Stimulated activated effector memory CD8-positive, alpha-beta T cell treated with anti-CD3 and anti-CD28 coated beads, Interleukin-12 subunit alpha, Interleukin-12 subunit beta, amount 100 ng/mL, for 72 hours (primary cell): ENCODE measurements around the gene SCAMP4.

Source experiments
- ATAC-seq: fragments of 150-1000 bp; cut with Tn5 transposase; 2 replicates; pipeline ENCODE4 v1.10.0; 2021
- DNase-seq, 2 donors: peaks; one replicate each; pipeline ENCODE4 v3.0.0; 2021 to 2022; ENCODE audit warnings: low spot score in 2 of 2
- H3K27ac Mint-ChIP-seq: one replicate; pipeline ENCODE4 v1.8.0; 2022; ENCODE audit warnings: mild to moderate bottlenecking, mixed read lengths
- H3K36me3 Mint-ChIP-seq: one replicate; pipeline ENCODE4 v1.8.0; 2022; ENCODE audit warnings: mild to moderate bottlenecking, mixed read lengths
- H3K4me1 Mint-ChIP-seq: one replicate; pipeline ENCODE4 v1.8.0; 2022; ENCODE audit warnings: mixed read lengths
- H3K4me3 Mint-ChIP-seq: one replicate; pipeline ENCODE4 v1.8.0; 2022; ENCODE audit warnings: mild to moderate bottlenecking, mixed read lengths
- H3K9me3 Mint-ChIP-seq: one replicate; pipeline ENCODE4 v1.8.0; 2022; ENCODE audit warnings: mixed read lengths

SCAMP4 gene

GRCh38 chr19:1911995-1912394, 6.8 kb downstream of the SCAMP4 start:
- peaks cover 21% of the 10 kb centered on the region for H3K4me1 Mint-ChIP-seq
- peaks cover 4% of the 10 kb centered on the region for H3K36me3 Mint-ChIP-seq
- no peak overlapping the region for H3K27ac Mint-ChIP-seq
- H3K9me3 Mint-ChIP-seq: no peaks in the 10 kb centered on the region
- ATAC-seq: no peak
- DNase-seq: no peak
- H3K4me3 Mint-ChIP-seq: no peak overlapping the region

- no peak overlapping the region for H3K27ac Mint-ChIP-seq
- no peak overlapping the region for H3K4me3 Mint-ChIP-seq
- peaks cover 8% of the 10 kb centered on the region for H3K36me3 Mint-ChIP-seq
- DNase-seq (no peak), ATAC-seq (no peak)
- H3K4me1 Mint-ChIP-seq: peaks cover 21% of the 10 kb centered on the region
- no peaks in the 10 kb centered on the region for H3K9me3 Mint-ChIP-seq
Measured at GRCh38 chr19:1912760-1913505, 7.7 kb downstream of the SCAMP4 start.

- no peaks in the 10 kb centered on the region for H3K9me3 Mint-ChIP-seq
Measured at GRCh38 chr19:1913781-1914577, 8.8 kb downstream of the SCAMP4 start.

GRCh38 chr19:1914826-1915341, 9.7 kb downstream of the SCAMP4 start:
- H3K4me3 Mint-ChIP-seq: no peak overlapping the region
- H3K4me1 Mint-ChIP-seq: peaks cover 7% of the 10 kb centered on the region
- H3K36me3 Mint-ChIP-seq: peaks cover 26% of the 10 kb centered on the region
- H3K27ac Mint-ChIP-seq: no peak overlapping the region
- DNase-seq (no peak), ATAC-seq (no peak)
- H3K9me3 Mint-ChIP-seq: no peaks in the 10 kb centered on the region

More at GRCh38 chr19:1913781-1914577, 8.8 kb downstream of the SCAMP4 start:
- Mint-ChIP-seq H3K4me1 (peaks cover 16% of the 10 kb centered on the region), H3K36me3 (peaks cover 17% of the 10 kb centered on the region), H3K4me3 (no peak overlapping the region), H3K27ac (no peak overlapping the region)
- DNase-seq (no peak), ATAC-seq (no peak)

GRCh38 chr19:1917146-1917545, 11.9 kb downstream of the SCAMP4 start:
- no peaks in the 10 kb centered on the region for H3K9me3 Mint-ChIP-seq
- no peak overlapping the region for H3K4me3 Mint-ChIP-seq
- DNase-seq (no peak), ATAC-seq (no peak)
- no peak overlapping the region for H3K27ac Mint-ChIP-seq
- no peaks in the 10 kb centered on the region for H3K4me1 Mint-ChIP-seq
- H3K36me3 Mint-ChIP-seq: peaks cover 38% of the 10 kb centered on the region

- Mint-ChIP-seq H3K27ac (no peak overlapping the region), H3K9me3 (no peaks in the 10 kb centered on the region), H3K4me1 (peaks cover under 1% of the 10 kb centered on the region), H3K36me3 (peaks cover 42% of the 10 kb centered on the region), H3K4me3 (no peak overlapping the region)
- DNase-seq: no peak
- no peak for ATAC-seq
Measured at GRCh38 chr19:1917926-1918325, 12.7 kb downstream of the SCAMP4 start.

GRCh38 chr19:1918975-1919374, 13.8 kb downstream of the SCAMP4 start:
- Mint-ChIP-seq H3K4me3 (no peak overlapping the region), H3K9me3 (no peaks in the 10 kb centered on the region), H3K36me3 (peaks cover 42% of the 10 kb centered on the region), H3K4me1 (peaks cover 7% of the 10 kb centered on the region), H3K27ac (no peak overlapping the region)
- DNase-seq: no peak
- no peak for ATAC-seq

- DNase-seq (no peak), ATAC-seq (no peak)
- H3K36me3 Mint-ChIP-seq: peaks cover 48% of the 10 kb centered on the region
- H3K27ac Mint-ChIP-seq: no peak overlapping the region
- H3K9me3 Mint-ChIP-seq: no peaks in the 10 kb centered on the region
- H3K4me1 Mint-ChIP-seq: peaks cover 7% of the 10 kb centered on the region
- no peak overlapping the region for H3K4me3 Mint-ChIP-seq
Measured at GRCh38 chr19:1920644-1921043, 15.4 kb downstream of the SCAMP4 start.

- no peak for ATAC-seq
- H3K27ac Mint-ChIP-seq: no peak overlapping the region
Measured at GRCh38 chr19:1921326-1921725, 16.1 kb downstream of the SCAMP4 start.

GRCh38 chr19:1921825-1922224, 16.6 kb downstream of the SCAMP4 start:
- Mint-ChIP-seq H3K36me3 (peaks cover 48% of the 10 kb centered on the region), H3K4me1 (peaks cover 7% of the 10 kb centered on the region), H3K4me3 (no peak overlapping the region), H3K27ac (no peak overlapping the region), H3K9me3 (no peaks in the 10 kb centered on the region)
- ATAC-seq (peak; percentile 8), DNase-seq (no peak)

More at GRCh38 chr19:1921326-1921725, 16.1 kb downstream of the SCAMP4 start:
- Mint-ChIP-seq H3K4me3 (no peak overlapping the region), H3K9me3 (no peaks in the 10 kb centered on the region), H3K4me1 (peaks cover 7% of the 10 kb centered on the region), H3K36me3 (peaks cover 48% of the 10 kb centered on the region)
- DNase-seq: no peak

- Mint-ChIP-seq H3K9me3 (no peaks in the 10 kb centered on the region), H3K27ac (no peak overlapping the region), H3K4me3 (no peak overlapping the region), H3K4me1 (peaks cover 12% of the 10 kb centered on the region), H3K36me3 (peaks cover 41% of the 10 kb centered on the region)
- DNase-seq (no peak), ATAC-seq (no peak)
Measured at GRCh38 chr19:1922803-1923202, 17.6 kb downstream of the SCAMP4 start.

- ATAC-seq: peak; percentile 71
- H3K9me3 Mint-ChIP-seq: no peaks in the 10 kb centered on the region
- H3K4me1 Mint-ChIP-seq: peaks cover 16% of the 10 kb centered on the region
- H3K27ac Mint-ChIP-seq: no peak overlapping the region
- DNase-seq: no peak
- no peak overlapping the region for H3K4me3 Mint-ChIP-seq
- peaks cover 37% of the 10 kb centered on the region for H3K36me3 Mint-ChIP-seq
Measured at GRCh38 chr19:1923319-1923718, 18.1 kb downstream of the SCAMP4 start.

GRCh38 chr19:1924320-1924961, 19.2 kb downstream of the SCAMP4 start:
- Mint-ChIP-seq H3K27ac (no peak overlapping the region), H3K4me3 (no peak overlapping the region), H3K9me3 (no peaks in the 10 kb centered on the region), H3K4me1 (peaks cover 16% of the 10 kb centered on the region), H3K36me3 (peaks cover 26% of the 10 kb centered on the region)
- no peak for ATAC-seq
- DNase-seq: no peak

- DNase-seq (no peak), ATAC-seq (no peak)
- H3K36me3 Mint-ChIP-seq: peaks cover 15% of the 10 kb centered on the region
- H3K4me3 Mint-ChIP-seq: no peak overlapping the region
- H3K27ac Mint-ChIP-seq: no peak overlapping the region
- peaks cover 24% of the 10 kb centered on the region for H3K4me1 Mint-ChIP-seq
- H3K9me3 Mint-ChIP-seq: no peaks in the 10 kb centered on the region
Measured at GRCh38 chr19:1925544-1925943, 20.3 kb downstream of the SCAMP4 start.

- peaks cover 24% of the 10 kb centered on the region for H3K4me1 Mint-ChIP-seq
- H3K36me3 Mint-ChIP-seq: peaks cover 6% of the 10 kb centered on the region
- H3K9me3 Mint-ChIP-seq: no peaks in the 10 kb centered on the region
- peak; percentile 91 for DNase-seq
- H3K4me3 Mint-ChIP-seq: peak overlapping the region; percentile 75
- ATAC-seq: peak; percentile 92
- H3K27ac Mint-ChIP-seq: peak overlapping the region; percentile 60
Measured at GRCh38 chr19:1929021-1929742, 24.0 kb downstream of the SCAMP4 start.
